Activated gamma-delta T cell treated with Interleukin-2 at 50 U/mL for 16 hours (primary cell): ENCODE data around the gene DIAPH3.

Source experiments
- DNase-seq: peaks from one replicate; pipeline ENCODE4 v3.0.0-alpha.2; 2020

The DIAPH3 gene

DNA sequence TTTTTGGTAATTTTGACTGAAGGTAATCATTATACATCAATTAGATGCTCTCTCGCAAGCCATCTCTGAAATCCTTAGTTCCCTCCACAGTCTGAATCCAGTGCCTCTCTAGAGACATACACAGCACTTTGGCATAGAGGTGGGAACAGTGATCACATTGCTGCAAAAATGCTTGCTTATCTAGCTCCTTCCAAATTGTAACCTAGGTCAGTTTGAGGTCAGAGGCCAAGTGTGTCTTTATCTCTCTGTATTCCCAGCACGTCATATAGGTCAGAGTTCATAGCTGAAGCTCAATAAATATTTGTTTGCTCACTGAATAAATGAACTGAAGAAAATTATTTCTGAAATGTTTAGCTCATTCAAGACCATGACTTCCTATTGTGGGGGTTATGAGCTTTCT lies 462.5 kb downstream of the DIAPH3 start:
- DNase-seq: no peak

DNA sequence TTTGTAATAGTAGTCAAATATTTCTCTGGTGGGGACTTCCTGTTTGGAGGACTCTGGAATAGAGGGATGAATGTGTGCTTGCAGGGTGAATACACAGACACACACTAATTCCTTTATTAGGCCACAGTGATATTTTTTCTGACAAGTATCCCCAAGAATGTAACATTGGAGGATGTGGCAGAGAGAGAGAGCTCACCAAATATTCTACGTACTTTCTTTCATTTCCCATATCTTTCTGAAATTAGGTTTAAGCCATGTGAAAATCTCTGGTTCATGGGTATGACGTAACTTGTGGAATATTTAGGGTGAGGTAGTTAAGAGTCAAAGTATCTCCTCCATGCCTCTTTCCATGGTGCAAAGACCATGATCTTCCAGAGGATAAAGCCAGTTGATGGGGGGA lies 463.4 kb downstream of the DIAPH3 start:
- no peak for DNase-seq

- DNase-seq: no peak
Measured at GRCh38 chr13:59696271-59696670, 467.5 kb downstream of the DIAPH3 start.

GRCh38 chr13:59691501-59692066 lies 472.1 kb downstream of the DIAPH3 start:
- DNase-seq: no peak

DNA sequence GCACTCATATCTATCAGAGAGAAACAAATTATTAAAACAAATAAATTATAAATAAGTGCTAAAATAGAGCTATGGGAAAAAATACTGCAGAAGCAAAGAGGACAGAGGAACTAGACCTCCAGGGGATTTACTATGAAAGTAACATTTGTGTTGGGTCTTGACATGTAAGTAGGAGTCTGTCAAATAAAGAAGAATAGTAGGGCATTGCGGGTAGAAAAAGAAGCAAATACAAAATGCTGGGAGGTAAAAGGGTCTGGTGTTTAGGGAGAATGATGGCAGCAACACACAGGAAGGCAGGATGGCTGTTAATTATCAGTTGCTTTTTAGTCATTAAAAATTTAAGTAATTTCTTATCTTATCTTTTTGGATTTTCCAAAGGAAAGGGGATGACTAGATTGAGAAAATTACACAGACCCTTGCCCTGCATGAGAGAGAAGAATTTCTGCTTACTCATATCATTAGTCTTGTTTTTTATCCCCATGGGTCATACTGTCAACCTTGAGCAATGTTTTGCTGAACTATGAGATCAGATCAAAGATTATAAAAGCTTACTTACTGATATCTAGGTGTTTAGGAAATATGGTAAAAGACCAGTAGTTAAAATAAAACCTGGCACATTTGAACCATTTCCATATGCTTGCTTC lies 472.7 kb downstream of the DIAPH3 start:
- DNase-seq: no peak

DNA sequence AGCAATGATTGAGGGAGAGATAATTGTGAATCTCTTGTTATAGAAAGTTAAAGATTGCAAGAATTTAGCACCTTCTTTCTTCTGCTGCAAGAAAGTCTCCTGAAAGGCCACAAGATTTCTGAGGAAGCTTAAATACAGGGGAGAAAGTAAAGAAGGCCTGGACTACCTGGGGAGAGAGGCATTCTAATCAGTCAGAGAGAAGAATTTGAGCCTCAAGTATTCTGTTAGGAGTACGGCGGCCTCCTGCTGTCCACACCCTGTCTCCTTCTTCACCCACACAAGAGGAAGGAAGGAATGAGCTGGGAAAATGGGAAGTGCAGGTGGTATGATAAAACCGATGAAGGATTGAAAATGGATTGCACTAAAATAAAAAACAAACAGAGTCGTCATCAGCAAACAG lies 474.7 kb downstream of the DIAPH3 start:
- DNase-seq: no peak

GRCh38 chr13:59686798-59687394 lies 476.8 kb downstream of the DIAPH3 start:
- DNase-seq: no peak

DNA sequence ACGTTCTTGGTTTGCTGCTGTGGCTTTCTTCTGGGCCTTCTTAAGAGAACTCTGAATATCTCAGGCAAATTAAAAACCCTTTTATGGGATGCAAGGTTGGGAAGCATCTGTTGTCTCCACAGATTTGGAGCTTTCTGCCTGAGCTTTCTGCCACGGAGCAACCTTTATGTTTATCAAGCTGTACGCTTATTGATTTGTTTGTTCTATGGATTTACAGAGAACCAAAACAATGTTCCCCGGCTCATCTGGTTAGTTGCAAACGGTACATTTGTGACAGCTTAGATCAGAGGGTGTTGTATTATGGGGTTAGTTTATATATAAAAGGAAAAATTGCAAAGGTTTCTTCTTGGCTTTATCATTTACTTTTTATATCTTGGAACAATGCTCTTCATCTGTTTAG lies 479.6 kb downstream of the DIAPH3 start:
- DNase-seq: no peak

- DNase-seq: no peak
Measured at GRCh38 chr13:59681636-59682311, 482.0 kb downstream of the DIAPH3 start.

GRCh38 chr13:59680429-59681024 lies 483.2 kb downstream of the DIAPH3 start:
- DNase-seq: no peak

GRCh38 chr13:59679254-59679653 lies 484.5 kb downstream of the DIAPH3 start:
- DNase-seq: no peak

DNA sequence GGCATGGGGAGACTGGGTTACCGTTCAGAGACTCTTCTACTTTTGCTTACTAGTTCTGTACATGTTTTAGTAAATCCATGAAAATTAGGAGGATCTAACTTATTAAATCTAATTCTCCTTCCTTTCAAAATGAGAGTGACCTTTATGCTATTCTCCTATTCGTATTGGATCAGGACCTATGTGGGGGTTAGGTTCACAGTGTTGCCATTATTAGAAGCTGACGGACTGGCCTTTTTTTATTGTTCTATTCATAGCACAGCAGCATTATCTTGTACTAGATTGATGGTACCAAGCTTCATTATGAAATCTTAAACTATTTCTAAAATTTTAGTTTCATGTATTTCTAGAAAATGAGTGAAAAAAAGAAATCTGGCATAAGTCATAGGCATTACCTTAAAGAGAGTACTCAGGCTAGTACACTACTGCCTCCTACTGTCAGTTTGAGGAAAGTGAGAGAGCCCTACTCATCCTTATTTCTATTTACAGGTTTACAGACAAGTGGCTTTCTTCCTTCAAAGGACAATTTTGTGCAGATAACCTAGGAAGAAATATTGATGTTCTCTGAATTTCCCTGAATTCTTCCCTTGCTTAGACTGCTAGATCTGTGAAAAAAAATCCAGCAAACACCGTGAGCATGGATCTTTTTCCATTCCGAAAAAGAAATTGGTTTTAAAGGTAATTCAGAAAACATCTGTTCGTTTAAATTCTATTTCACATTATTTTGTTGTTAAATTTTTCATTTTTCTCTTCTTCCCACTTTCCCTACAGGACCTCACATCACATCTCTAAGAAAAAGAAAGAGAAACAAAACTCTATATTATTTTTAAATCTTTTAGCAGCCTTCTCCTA lies 485.5 kb downstream of the DIAPH3 start:
- DNase-seq: no peak

- DNase-seq: no peak
Measured at GRCh38 chr13:59677430-59677829, 486.3 kb downstream of the DIAPH3 start.

GRCh38 chr13:59674616-59675015 lies 489.1 kb downstream of the DIAPH3 start:
- no peak for DNase-seq

GRCh38 chr13:59673286-59673685 lies 490.4 kb downstream of the DIAPH3 start:
- DNase-seq: no peak

GRCh38 chr13:59672445-59672844 lies 491.3 kb downstream of the DIAPH3 start:
- DNase-seq: no peak

- DNase-seq: no peak
Measured at GRCh38 chr13:59671881-59672280, 491.8 kb downstream of the DIAPH3 start.

GRCh38 chr13:59666504-59666903 lies 497.2 kb downstream of the DIAPH3 start:
- no peak for DNase-seq

DNA sequence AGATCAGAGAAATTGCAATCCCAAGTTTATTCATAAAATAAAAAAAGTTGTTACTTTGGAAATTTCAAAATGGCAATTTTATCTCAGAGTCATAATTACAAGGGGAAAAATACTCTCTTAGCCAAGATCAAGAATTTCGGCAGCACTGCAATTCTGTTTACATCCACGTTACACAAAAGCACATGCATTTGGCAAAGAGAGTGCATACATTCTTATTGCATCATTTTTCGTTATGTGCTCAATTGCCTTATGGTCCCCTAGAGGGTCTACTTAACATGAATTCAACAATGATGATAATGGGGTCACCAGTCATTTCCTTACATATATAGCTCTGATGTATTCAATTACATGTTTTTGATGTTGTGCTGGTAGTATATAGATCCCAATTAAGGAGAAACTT lies 498.0 kb downstream of the DIAPH3 start:
- no peak for DNase-seq

DNA sequence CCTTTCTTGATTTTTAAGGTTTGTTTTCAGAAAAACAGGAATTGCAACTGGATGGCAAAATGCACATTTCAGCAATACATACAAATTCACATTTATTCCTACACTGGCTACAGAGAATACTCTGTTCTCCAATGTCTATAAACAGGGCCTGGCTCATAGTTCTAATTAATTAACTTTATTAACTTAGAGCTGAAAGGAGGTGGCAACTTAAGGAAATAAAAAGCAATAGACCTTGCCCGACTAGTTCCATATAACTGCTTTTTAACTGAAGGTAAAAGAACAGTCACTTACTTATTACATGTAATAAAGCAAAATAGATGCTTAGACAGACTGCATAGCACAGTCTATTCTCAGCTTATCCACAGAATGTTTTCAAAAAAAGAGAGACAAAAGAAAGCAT lies 498.5 kb downstream of the DIAPH3 start:
- DNase-seq: no peak

GRCh38 chr13:59664586-59664985 lies 499.1 kb downstream of the DIAPH3 start:
- no peak for DNase-seq

DNA sequence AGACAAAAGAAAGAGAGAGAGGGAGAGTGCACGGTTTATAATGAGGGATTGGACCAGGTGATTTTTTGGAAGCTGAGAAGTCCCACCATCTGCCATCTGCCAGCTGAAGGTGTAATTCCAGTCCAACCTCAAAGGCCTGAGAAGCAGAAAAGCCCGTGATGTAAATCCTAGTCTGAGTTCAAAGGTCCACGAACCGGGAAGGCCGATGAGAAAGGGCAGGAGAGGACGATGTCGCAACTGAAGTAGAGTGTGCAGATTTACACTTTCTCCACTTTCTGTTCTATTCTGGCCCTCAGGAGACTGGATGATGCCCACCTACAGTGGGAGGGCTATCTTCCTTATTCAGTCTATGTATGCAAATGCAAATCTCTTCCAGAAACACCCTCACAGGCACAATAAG lies 500.0 kb downstream of the DIAPH3 start:
- DNase-seq: no peak

- no peak for DNase-seq
Measured at GRCh38 chr13:59660582-59660981, 503.1 kb downstream of the DIAPH3 start.
